Right atrium auricular region (tissue), 2 donors: Measurements from ENCODE around the gene DNA2. TPM values are rescaled to one million over a fixed set of nuclear protein-coding genes. Genes with fewer than 3 reads are reported as not detected.
A peak's percentile ranks its signal among the peaks of the same experiment; 100 is the strongest.
"Not testable (repeated sequence)": the region's sequence is repeated elsewhere in the genome, so short reads cannot be mapped to it uniquely, and the experiment has no call there.

ENCODE experiments used
- DNase-seq: peaks from one replicate; pipeline ENCODE4 v3.0.0-alpha.2; 2019; ENCODE audit warnings: low spot score
- H3K27ac ChIP-seq, 2 donors: fragments of 200-600 bp; sonication (generic); 1 replicate in 1 of 2; 2 replicates in 1 of 2; pipeline ENCODE4 v1.5.1; 2016 to 2019
- H3K27me3 ChIP-seq, 2 donors: fragments of 200-600 bp; sonication (generic); one replicate each; pipeline versions ENCODE4 v1.5.1 to v1.6.0; 2017 to 2019
- H3K36me3 ChIP-seq: fragments of 200-600 bp; sonication (generic); one replicate; pipeline ENCODE4 v1.5.1; 2016
- H3K4me1 ChIP-seq, 2 donors: fragments of 200-600 bp; sonication (generic); one replicate each; pipeline versions ENCODE4 v1.5.1 to v1.6.0; 2017 to 2019
- H3K4me3 ChIP-seq, 2 donors: fragments of 200-600 bp; sonication (generic); 1 replicate in 1 of 2; 2 replicates in 1 of 2; pipeline ENCODE4 v1.5.1; 2017 to 2019; ENCODE audit warnings: mild to moderate bottlenecking in 1 of 2, moderate library complexity in 1 of 2
- H3K9me3 ChIP-seq, 2 donors: fragments of 200-600 bp; sonication (generic); one replicate each; pipeline ENCODE4 v1.5.1; 2019
- CTCF ChIP-seq, 2 donors: fragments of 200-600 bp; sonication (generic); IDR thresholded peaks; one replicate each; pipeline ENCODE4 v1.5.1; 2019; ENCODE audit warnings: antibody characterized with exemption in 2 of 2
- total RNA-seq, 2 donors: library from RNA; depleted of rRNA; stranded (reverse); fragments of >200 nt; gene quantifications; one replicate each; pipeline ENCODE4 v1.1.0, GENCODE V29; 2016

Gene DNA2
- total RNA-seq, 2 donors from 2014 or later = 0.90 to 1.3 TPM

- H3K4me3 ChIP-seq = no peak overlapping the region
- H3K27ac ChIP-seq = no peak overlapping the region
- H3K4me1 ChIP-seq = peaks cover 0 to 14% of the 10 kb centered on the region in 2 donors
- no peaks in the 10 kb centered on the region for H3K27me3 ChIP-seq
- DNase-seq = no peak
- no peak for TF ChIP-seq CTCF (IDR thresholded peaks at IDR 0.05)
- no peaks in the 10 kb centered on the region for H3K9me3 ChIP-seq
- no peaks in the 10 kb centered on the region for H3K36me3 ChIP-seq
Observed at GRCh38 chr10:68474021-68474420, 2.2 kb upstream of the DNA2 start.

- TF ChIP-seq CTCF (IDR thresholded peaks at IDR 0.05) = no peak
- Histone ChIP-seq H3K4me3 (peak overlapping the region; percentile 52 to 64), H3K9me3 (no peaks in the 10 kb centered on the region), H3K27me3 (no peaks in the 10 kb centered on the region), H3K27ac (peak overlapping the region in 1 of 2 donors; percentile 70), H3K4me1 (peaks cover 0 to 14% of the 10 kb centered on the region in 2 donors), H3K36me3 (no peaks in the 10 kb centered on the region)
- no peak for DNase-seq
Observed at GRCh38 chr10:68471063-68471585, 649 bp downstream of the DNA2 start.

GRCh38 chr10:68470300-68470699 lies 1.5 kb downstream of the DNA2 start:
- Histone ChIP-seq H3K27me3 (no peaks in the 10 kb centered on the region), H3K4me3 (no peak overlapping the region), H3K36me3 (no peaks in the 10 kb centered on the region), H3K9me3 (no peaks in the 10 kb centered on the region), H3K27ac (no peak overlapping the region), H3K4me1 (peaks cover 0 to 14% of the 10 kb centered on the region in 2 donors)
- DNase-seq = no peak
- no peak for TF ChIP-seq CTCF (IDR thresholded peaks at IDR 0.05)

- Histone ChIP-seq H3K4me3 (no peak overlapping the region), H3K9me3 (no peaks in the 10 kb centered on the region), H3K27ac (no peak overlapping the region), H3K4me1 (peaks cover 0 to 14% of the 10 kb centered on the region in 2 donors), H3K27me3 (no peaks in the 10 kb centered on the region), H3K36me3 (no peaks in the 10 kb centered on the region)
- no peak for DNase-seq
- TF ChIP-seq CTCF (IDR thresholded peaks at IDR 0.05) = no peak
Observed at GRCh38 chr10:68469838-68470237, 1.9 kb downstream of the DNA2 start.

GRCh38 chr10:68464729-68465128 lies 7.0 kb downstream of the DNA2 start:
- H3K27ac ChIP-seq, DNase-seq, H3K36me3 ChIP-seq, H3K9me3 ChIP-seq, H3K4me3 ChIP-seq, H3K27me3 ChIP-seq, H3K4me1 ChIP-seq: not testable (repeated sequence)

GRCh38 chr10:68463365-68464093 lies 8.2 kb downstream of the DNA2 start:
- Histone ChIP-seq H3K9me3 (no peaks in the 10 kb centered on the region), H3K27me3 (no peaks in the 10 kb centered on the region), H3K27ac (no peak overlapping the region), H3K36me3 (no peaks in the 10 kb centered on the region), H3K4me3 (no peak overlapping the region), H3K4me1 (no peaks in the 10 kb centered on the region)
- DNase-seq = no peak
- no peak for TF ChIP-seq CTCF (IDR thresholded peaks at IDR 0.05)
